Thoracic aorta (tissue), 2 donors: Measurements from ENCODE around the gene SFSWAP. TPM values are rescaled to one million over a fixed set of nuclear protein-coding genes. Genes with fewer than 3 reads are reported as not detected.

Experiments
- ATAC-seq: fragments of 150-250 bp; one replicate; pipeline ENCODE4 v1.8.0; 2017; ENCODE audit warnings: low read depth; ENCODE audit not compliant: insufficient number of reproducible peaks, low FRiP score
- DNase-seq: peaks from one replicate; pipeline ENCODE4 v3.0.0-alpha.2; 2020; ENCODE audit warnings: low spot score
- H3K27ac ChIP-seq, 2 donors: fragments of 200-600 bp; sonication (generic); 1 replicate in 1 of 2; 2 replicates in 1 of 2; pipeline ENCODE4 v1.5.1; 2016; ENCODE audit warnings: mild to moderate bottlenecking in 2 of 2, moderate library complexity in 2 of 2
- H3K27me3 ChIP-seq: fragments of 200-600 bp; sonication (generic); replicated peaks from 2 replicates; pipeline ENCODE4 v1.6.0; 2016; ENCODE audit warnings: mild to moderate bottlenecking; ENCODE audit not compliant: insufficient read depth
- H3K36me3 ChIP-seq: fragments of 200-600 bp; sonication (generic); one replicate; pipeline ENCODE4 v1.5.1; 2016
- H3K4me1 ChIP-seq, 2 donors: fragments of 200-600 bp; sonication (generic); 1 replicate in 1 of 2; 2 replicates in 1 of 2; pipeline versions ENCODE4 v1.5.1 to v1.6.0; 2016; ENCODE audit warnings: low read depth in 2 of 2, mild to moderate bottlenecking in 1 of 2; ENCODE audit not compliant: control insufficient read depth in 1 of 2
- H3K4me3 ChIP-seq: fragments of 200-600 bp; sonication (generic); 2 replicates; pipeline ENCODE4 v1.5.1; 2016; ENCODE audit warnings: mild to moderate bottlenecking
- H3K9me3 ChIP-seq: fragments of 200-600 bp; sonication (generic); 2 replicates; pipeline ENCODE4 v1.5.1; 2016
- total RNA-seq, 2 donors: library from RNA; depleted of rRNA; stranded (reverse); fragments of >200 nt; gene quantifications; one replicate each; pipeline versions ENCODE4 v1.1.0 to v1.2.3, GENCODE V29; 2016
- TF ChIP-seq, protein P1 (sequence below): fragments of 200-600 bp; sonication (generic); IDR thresholded peaks from one replicate; pipeline ENCODE4 v1.5.1; 2019; ENCODE audit warnings: antibody characterized with exemption

Gene SFSWAP
- total RNA-seq, 2 donors from 2014 or later = 27.9 to 63.2 TPM

DNA sequence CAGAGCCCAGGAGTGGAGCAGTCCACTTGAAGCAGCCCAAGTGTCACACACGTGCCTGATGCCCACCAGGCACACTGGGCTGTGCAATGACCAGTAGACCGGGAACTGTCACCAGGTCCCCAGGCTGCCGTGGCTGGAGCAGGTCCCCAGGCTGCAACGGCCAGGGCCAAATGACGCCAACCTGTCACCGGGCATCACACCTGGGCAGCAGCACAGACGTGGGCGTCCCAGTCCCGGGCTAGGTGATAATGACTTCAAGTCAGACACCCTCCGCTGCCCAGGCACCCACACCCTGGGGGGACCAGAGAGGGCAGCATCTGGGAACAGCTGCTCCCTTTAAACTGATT, 86.7 kb downstream of the SFSWAP start:
- DNase-seq (no peak), ATAC-seq (no peak)
- Histone ChIP-seq H3K27me3 (no peaks in the 10 kb centered on the region), H3K27ac (no peak overlapping the region), H3K36me3 (peaks cover 68% of the 10 kb centered on the region), H3K4me1 (no peaks in the 10 kb centered on the region), H3K9me3 (no peaks in the 10 kb centered on the region), H3K4me3 (no peak overlapping the region)
- TF ChIP-seq, protein P1, sequence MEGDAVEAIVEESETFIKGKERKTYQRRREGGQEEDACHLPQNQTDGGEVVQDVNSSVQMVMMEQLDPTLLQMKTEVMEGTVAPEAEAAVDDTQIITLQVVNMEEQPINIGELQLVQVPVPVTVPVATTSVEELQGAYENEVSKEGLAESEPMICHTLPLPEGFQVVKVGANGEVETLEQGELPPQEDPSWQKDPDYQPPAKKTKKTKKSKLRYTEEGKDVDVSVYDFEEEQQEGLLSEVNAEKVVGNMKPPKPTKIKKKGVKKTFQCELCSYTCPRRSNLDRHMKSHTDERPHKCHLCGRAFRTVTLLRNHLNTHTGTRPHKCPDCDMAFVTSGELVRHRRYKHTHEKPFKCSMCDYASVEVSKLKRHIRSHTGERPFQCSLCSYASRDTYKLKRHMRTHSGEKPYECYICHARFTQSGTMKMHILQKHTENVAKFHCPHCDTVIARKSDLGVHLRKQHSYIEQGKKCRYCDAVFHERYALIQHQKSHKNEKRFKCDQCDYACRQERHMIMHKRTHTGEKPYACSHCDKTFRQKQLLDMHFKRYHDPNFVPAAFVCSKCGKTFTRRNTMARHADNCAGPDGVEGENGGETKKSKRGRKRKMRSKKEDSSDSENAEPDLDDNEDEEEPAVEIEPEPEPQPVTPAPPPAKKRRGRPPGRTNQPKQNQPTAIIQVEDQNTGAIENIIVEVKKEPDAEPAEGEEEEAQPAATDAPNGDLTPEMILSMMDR = no peak

DNA sequence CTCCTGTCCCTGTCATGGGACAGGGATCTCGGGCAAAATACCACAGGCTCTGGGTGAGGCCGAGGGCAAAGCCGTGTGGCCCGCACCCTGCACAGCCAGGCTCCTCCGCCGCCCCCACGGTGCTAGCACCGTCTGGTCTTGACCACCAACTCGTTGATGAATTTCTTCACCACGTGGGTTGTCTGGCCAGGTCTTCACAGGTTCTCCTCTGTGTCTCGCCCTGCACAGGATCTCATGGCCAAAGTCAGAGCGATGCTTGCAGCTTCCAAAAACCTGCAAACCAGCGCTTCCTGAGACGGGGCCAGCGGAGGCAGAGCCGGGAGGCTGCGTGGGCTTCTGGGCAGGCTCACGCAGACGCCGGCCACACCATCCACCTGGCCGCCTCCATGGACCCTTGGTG, 88.3 kb downstream of the SFSWAP start:
- H3K9me3 ChIP-seq = no peaks in the 10 kb centered on the region
- ATAC-seq = no peak
- TF ChIP-seq, protein P1 = no peak
- H3K36me3 ChIP-seq = peaks cover 52% of the 10 kb centered on the region
- peaks cover 0 to 6% of the 10 kb centered on the region in 2 donors for H3K4me1 ChIP-seq
- no peak overlapping the region for H3K27ac ChIP-seq
- no peak for DNase-seq
- H3K4me3 ChIP-seq = no peak overlapping the region
- no peaks in the 10 kb centered on the region for H3K27me3 ChIP-seq

DNA sequence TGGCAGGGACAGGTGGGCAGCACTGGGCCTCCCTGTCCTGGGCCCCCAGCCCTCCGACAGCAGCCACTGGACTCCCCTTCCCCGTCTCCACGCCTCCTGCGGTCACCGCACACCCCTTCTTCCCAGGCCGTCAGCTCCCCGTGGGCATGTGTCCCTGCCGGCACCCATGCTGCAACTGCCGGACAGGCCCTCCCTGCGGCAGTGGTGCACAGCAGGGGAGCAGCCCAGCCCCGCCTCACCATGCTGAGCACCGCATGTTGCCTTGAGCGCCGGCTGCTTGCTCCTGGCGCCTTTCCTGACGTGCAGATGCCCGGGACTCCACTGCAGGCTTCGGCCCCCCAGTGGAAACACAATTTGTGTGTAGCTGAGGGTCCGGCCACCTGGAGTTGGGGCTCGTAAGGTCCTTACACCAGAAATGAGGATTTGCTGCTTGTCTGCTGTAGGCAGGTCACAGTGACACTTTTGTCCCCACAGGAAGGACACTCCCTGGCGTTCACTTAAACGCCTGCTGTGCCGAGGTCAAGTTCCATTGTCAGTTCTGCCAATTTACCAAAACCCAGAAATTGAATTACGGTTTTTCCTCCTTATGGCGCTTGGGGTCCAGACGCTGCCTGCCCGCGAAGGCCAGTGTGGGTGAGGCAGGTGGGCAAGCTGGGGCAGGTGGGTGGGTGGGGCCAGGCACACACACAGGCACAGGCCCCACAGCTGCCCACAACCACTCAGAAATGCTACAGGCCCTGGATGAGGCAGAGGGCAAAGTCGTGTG, 89.1 kb downstream of the SFSWAP start:
- TF ChIP-seq, protein P1 = no peak
- DNase-seq = no peak
- no peak for ATAC-seq
- H3K27me3 ChIP-seq = no peaks in the 10 kb centered on the region
- H3K27ac ChIP-seq = no peak overlapping the region
- no peak overlapping the region for H3K4me3 ChIP-seq
- H3K9me3 ChIP-seq = no peaks in the 10 kb centered on the region
- H3K4me1 ChIP-seq = peaks cover 0 to 8% of the 10 kb centered on the region in 2 donors
- peaks cover 46% of the 10 kb centered on the region for H3K36me3 ChIP-seq

DNA sequence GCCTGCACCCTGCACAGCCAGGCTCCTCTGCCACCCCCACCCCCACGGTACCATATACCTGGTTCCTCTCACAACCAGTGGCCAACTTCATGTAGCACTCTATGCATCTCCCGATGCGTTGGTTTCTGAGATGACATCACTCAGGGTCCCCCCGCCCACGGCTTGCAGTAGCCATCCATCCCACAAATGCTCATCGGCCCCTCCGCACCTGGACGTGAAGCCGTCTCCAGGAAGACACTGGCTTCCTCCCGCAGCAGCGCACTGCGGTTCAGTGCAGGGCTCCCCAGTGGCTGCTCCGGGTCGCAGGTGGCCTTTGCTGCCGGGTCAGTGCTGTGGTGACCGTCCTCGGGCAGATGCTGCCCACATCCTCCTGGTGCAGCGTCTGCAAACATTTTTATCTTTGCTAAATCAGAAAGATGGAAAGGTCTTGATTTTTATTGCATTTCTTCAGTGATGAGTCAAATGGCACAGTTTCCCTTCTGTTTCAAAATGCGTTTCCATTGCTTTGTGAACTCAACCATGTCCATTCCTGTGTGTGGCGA, 89.8 kb downstream of the SFSWAP start:
- no peak overlapping the region for H3K27ac ChIP-seq
- peaks cover 43% of the 10 kb centered on the region for H3K36me3 ChIP-seq
- TF ChIP-seq, protein P1 = no peak
- no peak for DNase-seq
- H3K27me3 ChIP-seq = no peaks in the 10 kb centered on the region
- ATAC-seq = no peak
- H3K4me3 ChIP-seq = no peak overlapping the region
- no peaks in the 10 kb centered on the region for H3K9me3 ChIP-seq
- H3K4me1 ChIP-seq = peaks cover 0 to 8% of the 10 kb centered on the region in 2 donors

DNA sequence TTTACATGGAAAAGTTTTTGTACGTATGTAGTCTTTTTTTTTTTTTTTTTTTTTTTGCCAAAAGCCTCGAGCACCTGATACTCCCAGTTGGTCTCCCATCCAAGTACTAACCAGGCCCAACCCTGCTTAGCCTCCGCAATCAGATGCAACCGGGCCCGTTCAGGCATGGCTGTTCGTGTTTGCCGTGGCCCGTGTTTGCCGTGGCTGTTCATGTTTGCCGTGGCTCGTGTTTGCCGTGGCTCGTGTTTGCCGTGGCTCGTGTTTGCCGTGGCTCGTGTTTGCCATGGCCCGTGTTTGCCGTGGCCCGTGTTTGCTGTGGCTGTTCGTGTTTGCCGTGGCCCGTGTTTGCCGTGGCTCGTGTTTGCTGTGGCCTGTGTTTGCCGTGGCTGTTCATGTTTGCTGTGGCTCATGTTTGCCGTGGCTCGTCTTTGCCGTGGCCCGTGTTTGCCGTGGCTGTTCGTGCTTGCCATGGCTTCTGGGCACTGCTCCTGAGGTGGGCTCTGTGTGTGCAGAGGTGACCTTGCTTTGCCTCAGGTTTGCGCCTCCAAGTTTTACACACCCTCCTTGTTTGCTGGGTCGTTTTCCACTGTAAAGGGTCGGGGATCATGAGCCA, 90.5 kb downstream of the SFSWAP start:
- Histone ChIP-seq H3K4me3 (no peak overlapping the region), H3K27ac (no peak overlapping the region), H3K9me3 (no peaks in the 10 kb centered on the region), H3K27me3 (no peaks in the 10 kb centered on the region), H3K4me1 (peaks cover 0 to 8% of the 10 kb centered on the region in 2 donors), H3K36me3 (peaks cover 43% of the 10 kb centered on the region)
- TF ChIP-seq, protein P1 = no peak
- ATAC-seq = no peak
- no peak for DNase-seq
